IPS-18c (cell line): ENCODE results near the gene TUNAR.
A peak's percentile ranks its signal among the peaks of the same experiment; 100 is the strongest.

ENCODE experiments used
- H3K4me3 ChIP-seq: 2 replicates; pipeline ENCODE4 v1.7.0; 2013; ENCODE audit warnings: low read depth, mild to moderate bottlenecking, low read length, moderate library complexity; ENCODE audit not compliant: insufficient read depth
- H3K9me3 ChIP-seq: one replicate; pipeline ENCODE4 v1.6.1; 2013; ENCODE audit warnings: mild to moderate bottlenecking, low read length, moderate library complexity; ENCODE audit not compliant: control insufficient read depth, insufficient read depth

Gene TUNAR

DNA sequence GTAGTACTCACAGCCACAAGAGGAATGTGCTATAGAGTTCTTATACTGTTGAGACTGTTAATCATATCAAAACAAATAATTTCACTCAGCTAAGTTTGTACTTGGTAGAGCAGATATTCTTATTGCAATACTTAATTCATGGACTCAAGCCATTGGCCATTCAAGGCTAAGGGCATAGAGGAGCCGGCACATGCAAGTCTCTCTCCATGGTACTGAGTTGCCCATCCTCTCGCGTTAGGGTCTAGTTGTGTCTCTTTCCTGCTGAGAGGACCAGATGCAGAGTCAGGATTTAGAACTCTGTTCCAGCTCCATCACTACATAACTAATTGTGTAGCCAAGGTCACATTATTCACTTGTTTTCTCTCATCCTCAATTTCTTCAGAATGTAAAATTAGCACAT is 14.4 kb upstream of the TUNAR start:
- no peaks in the 10 kb centered on the region for H3K9me3 ChIP-seq

DNA sequence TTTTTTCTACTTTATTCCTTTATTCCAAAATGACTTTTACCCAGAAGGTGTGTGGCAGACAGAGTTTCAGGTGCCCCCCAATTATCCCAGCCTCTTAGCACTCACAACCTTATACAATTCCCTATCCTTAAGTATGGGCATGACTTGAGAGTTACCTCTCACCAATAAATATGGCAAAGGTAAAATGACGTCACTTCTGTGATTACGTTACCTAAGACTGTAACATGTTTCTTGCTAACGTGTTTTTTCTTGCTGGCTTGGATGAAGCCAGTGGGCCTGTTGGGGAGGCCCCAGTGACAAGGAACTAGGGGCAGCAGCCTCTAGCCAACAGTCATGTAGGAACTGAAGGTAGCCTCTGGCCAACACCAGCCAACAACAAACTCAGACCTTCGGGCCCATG is 13.3 kb upstream of the TUNAR start:
- Histone ChIP-seq H3K4me3 (no peak overlapping the region), H3K9me3 (no peaks in the 10 kb centered on the region)

More for the DNA sequence above, 14.4 kb upstream of the TUNAR start:
- H3K4me3 ChIP-seq: no peak overlapping the region

DNA sequence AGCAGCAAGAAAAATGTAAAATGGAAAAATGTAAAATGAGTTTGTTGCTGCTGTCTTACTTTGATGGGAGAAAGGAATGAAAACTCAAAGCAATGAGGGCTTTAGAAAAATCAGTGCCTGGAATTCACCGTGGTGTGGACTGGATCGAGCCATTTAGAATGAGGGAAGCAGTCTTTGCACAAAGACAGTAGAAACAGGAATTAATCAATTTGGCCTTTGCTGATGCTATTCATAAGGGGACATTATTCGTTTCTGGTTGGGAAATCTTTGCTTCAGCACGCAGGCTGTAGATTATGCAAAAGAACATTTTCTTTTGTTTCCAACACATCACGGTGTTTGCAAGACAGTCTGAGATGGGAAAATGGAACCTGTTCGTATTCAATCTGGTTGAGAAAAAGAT is 6.9 kb upstream of the TUNAR start:
- Histone ChIP-seq H3K4me3 (no peak overlapping the region), H3K9me3 (no peaks in the 10 kb centered on the region)

DNA sequence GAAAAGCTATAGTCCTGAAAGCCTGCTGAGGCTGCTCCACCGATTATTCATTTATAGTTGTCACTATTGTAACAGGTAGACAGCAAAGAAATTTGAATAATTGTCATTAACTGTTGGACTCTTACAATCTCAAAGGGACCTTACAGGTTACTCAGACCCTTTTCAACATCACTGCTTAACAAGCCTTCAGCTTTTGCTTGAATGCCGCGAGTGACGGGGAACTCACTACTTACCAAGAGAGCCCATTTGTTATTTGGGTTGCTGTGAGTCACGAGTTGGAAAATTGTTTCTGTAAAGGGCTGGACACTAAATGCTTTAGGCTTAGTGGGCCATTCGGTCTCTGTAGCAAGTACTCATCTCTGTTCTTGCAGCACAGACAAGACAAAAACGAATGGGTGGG is 5.9 kb upstream of the TUNAR start:
- H3K9me3 ChIP-seq: no peaks in the 10 kb centered on the region

DNA sequence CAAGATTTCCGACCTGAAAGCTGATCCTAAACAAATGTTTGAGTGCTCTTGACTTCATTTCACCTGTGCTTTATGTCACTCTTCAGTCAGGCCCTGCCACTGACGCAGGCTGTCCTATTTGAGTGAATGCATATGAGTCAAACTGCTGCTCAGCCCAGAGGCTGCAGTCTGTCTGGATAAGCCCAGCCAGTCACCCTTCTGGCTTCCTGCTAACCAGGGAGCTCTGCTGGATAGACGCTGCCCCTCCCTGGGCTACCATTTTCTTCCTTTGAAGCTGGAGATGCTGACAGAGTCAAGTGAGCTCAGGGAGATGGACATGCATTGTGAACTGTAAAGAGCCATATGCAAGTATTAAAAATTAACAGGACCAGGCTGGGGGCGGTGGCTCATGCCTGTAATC is 5.1 kb upstream of the TUNAR start:
- H3K4me3 ChIP-seq: no peak overlapping the region
- H3K9me3 ChIP-seq: no peaks in the 10 kb centered on the region

More for the DNA sequence above, 5.9 kb upstream of the TUNAR start:
- H3K4me3 ChIP-seq: no peak overlapping the region

DNA sequence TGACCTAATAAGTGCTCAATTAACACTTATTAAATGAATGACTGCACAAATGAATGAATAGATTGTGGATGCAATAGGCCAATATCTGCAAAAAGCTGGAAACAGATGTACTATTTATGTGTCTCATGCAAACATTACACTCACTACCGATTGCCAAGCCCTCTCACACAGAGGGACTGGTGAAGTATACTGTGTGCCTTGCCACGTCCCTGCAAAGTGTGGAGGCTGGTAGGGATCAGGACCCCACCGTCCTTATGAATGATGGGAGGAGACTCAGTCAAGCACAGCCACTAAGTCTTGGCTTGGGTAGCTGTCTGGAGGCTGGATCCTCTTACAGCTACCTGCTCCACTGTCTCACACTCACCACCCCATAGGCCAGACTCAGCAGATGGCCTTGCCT is 3.9 kb upstream of the TUNAR start:
- no peak overlapping the region for H3K4me3 ChIP-seq
- no peaks in the 10 kb centered on the region for H3K9me3 ChIP-seq

DNA sequence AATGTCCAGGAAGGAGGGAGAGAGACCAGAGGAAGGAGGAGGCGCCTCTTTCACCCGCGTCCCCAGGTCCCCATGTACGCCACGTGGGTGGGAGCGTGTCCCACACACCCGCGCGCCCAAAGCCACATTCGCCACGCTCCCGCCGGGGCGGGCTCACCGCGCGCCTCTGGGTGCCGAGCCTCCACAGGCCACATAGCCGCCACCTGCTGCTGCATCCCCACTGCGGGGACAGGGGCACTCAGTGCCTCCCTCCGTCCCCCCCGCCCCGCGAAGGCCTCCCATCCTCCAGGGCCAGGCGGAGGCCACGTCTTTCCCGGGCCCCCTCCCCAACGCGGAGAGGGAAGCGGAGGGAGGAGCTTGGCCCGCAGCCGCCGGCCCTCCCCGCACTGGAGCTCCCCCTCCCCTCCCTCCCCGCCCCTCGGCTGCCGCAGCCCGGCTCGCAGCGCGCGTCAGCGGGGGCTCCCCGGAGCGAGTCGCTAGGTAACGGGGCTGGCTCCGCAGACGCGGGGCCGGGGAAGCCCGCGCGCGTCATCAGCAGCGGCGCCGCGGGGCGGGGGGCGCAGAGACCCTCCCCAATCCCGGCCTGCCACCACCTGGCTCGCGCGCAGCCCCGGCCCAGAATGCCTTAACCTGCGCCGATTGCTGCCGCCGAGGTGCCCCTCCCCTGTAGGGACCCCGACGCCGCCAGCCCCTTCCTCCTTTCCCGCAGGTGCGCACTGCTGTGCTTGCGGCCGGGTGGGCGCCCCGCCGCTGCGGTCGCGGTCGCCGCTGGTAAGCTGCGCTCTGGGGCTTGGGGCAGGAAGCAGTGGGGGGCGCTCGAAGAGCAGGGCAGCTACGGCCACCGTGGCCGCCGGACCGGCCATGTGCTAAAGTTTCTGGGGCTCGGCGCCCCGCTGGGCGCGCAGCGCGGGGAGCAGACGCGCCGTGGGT is 536 bp upstream of the TUNAR start:
- Histone ChIP-seq H3K4me3 (peak overlapping the region; percentile 80), H3K9me3 (no peaks in the 10 kb centered on the region)

DNA sequence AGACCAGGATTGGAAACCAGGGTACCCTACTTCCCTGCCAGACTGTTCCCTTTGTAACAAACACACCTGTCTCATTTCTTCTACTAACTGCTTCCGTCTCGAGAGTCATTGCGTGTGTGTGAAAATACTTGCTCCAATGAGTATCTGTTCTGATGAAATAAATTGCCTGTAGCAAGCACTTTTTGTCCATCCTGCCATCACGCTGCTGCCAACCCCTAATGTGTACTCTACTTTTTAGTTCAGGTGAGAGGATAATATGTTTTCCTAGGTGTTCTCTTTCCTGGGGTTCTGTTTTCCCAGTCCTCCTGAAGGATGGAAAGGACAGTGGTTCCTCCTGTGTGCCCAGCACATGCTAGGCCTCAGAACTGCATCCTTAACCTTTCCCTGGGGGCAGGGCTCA is 1.0 kb downstream of the TUNAR start:
- Histone ChIP-seq H3K9me3 (no peaks in the 10 kb centered on the region), H3K4me3 (peak overlapping the region; percentile 80)

DNA sequence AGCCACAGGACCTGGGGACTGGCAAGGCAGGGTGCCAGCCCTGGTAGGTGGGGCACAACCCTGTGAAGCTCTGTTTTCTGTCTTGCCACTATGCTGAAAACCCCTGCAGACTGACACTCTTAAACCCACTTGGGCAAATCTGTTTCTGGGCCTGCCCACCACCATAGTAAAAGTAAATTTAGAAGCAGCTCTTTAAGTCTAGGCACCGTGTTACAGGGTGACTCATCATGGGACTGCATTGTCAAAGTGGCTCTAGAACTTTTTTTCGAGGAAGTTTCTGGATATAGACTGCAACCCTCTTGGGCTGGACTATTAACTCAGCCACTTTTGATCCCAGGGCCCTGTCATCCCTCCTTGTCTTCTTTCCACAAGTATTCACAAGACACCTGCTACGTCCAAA is 7.7 kb downstream of the TUNAR start:
- Histone ChIP-seq H3K4me3 (no peak overlapping the region), H3K9me3 (no peaks in the 10 kb centered on the region)

DNA sequence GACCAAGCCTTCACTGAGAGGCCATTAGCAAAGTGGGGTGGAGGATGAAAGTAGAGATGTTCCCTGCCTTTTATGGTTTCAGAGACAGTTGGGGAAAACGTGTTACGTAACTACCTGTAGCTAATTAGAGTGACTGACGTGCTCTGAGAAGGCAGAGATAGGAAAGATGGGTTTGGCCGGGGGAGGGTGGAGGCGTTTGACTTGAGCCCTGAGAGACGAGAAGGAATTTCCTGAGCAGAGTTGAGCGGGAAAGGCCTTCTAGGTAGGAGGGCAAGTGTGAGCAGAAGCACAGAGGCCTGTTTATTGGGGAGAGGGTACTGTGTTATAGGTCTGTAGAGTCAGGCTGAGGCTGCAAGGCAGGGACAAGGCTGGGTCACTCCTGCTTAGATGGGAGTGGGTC is 8.6 kb downstream of the TUNAR start:
- H3K4me3 ChIP-seq: no peak overlapping the region
- no peaks in the 10 kb centered on the region for H3K9me3 ChIP-seq

DNA sequence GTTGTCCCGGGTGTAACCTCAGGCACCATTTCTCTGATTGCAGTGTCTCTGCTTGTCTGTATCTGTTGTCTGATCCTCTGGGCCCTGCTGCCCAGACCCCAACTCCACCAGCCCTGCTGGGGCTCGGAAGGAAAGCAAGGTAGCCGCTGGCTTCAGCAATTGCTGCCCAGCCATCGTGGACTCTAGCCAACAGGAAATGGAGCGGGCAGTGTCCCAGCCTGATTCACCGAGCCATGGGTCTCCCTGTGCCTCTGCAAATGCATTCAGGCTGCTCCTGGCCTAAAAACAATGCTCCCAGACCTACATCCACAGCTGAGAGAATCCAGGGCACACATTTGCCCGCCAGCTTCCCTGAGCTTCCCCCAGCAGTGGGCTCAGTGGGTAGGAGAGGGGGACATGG is 9.2 kb downstream of the TUNAR start:
- no peak overlapping the region for H3K4me3 ChIP-seq
- H3K9me3 ChIP-seq: no peaks in the 10 kb centered on the region

DNA sequence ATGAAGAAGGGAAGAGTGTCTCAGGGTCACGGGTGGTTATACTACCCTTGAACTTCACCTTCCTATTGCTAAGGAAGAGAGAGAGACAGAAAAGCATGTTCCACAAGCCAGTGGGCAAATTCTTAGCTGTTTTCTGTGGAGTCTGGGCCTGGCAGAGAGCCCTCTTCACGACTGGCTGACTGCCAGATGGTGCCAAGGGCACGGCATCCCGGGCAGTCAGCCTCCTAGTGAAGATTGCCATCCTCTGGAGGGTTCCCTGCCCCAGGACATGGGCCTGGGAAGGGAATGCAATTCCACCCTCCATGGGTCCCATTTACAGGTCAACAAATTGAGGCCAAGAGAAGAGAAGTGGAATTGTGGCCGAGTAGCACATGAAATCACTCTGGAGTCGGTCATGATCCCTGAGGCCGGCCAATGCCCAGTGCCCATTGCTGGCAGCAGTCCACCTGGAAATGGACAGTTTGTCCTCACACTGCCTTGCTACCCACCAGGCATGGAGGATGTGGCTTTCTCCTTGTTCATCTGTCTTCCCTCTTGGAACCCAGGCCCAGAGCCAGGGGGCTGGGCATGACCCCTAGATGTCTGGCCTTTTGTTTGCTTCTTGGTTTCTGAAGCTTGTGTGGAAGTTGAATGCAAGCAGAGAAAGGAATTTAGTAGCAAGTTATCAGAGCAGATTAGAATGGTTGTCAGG is 9.9 kb downstream of the TUNAR start:
- Histone ChIP-seq H3K4me3 (no peak overlapping the region), H3K9me3 (no peaks in the 10 kb centered on the region)

DNA sequence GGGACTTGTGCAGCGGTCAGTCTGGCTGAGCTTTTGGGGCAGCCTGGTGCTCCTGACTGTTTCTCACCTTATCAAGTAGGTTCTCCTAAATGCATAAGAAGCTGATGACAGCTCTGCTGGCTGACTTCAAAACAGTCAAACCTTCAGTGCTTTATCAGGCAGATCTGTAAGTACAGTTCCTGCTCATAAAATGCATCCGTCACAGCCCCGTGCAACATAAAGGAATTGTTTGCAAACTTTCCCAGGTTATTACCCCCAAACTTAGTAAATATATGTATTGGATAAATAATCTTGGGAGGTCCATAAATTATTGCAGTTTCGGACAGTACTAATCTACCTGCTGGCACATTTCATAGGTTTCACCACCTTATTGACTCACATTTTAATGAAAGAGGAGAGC is 10.7 kb downstream of the TUNAR start:
- Histone ChIP-seq H3K4me3 (no peak overlapping the region), H3K9me3 (no peaks in the 10 kb centered on the region)

DNA sequence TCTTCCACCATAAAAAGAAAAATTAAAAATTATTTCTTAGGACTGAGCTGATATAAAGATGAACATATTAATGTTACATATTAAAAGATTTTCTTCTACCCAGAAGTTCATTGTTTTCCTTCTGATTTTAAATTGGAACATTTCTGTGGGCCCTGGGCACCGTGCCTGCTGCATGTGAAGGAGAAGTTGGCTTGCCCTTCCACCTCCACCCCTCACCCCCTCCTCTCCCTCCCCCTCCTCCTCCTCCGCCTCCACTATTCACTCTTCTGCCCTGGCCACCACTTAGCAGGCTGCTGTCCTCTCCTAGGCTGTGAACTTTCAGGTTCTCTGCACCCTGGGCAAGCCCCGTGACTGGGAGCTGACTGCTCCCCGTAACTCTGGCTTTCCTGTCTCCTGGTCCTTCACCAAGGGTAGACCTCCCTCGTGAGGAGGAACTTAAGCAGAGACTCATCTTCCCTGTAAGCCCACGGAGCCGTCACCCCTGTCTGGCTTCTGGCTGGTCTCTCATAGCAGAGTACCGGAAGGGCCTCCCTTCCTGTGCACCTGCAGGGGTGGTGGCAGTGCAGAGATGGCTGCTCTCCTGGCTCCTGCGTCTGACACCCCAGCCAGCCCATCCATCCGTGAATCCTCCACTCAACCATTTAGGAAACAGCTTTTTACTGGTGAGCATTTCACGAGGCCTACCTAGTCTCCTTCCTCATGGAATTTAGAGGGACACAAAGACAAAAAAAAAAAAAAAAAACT is 12.8 kb downstream of the TUNAR start:
- Histone ChIP-seq H3K9me3 (no peaks in the 10 kb centered on the region), H3K4me3 (no peak overlapping the region)

DNA sequence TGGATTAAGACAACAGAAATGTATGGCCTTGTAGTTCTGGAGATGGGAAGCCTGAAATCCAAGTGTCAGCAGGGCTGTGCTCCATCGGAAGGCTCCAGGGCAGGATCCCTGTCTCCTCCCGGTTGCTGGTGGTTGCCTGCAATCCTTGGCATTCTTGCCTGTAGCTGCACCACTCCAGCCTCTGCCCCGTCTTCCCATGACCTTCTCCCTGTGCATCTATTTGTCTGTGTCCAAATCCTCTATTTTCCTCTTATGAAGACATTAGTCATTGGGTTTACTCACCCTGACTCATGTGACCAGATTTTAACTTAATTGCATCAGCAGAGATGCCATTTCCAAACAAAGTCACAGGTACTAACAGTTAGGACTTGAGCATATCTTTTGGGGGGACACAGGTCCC is 15.1 kb downstream of the TUNAR start:
- Histone ChIP-seq H3K9me3 (no peaks in the 10 kb centered on the region), H3K4me3 (no peak overlapping the region)

DNA sequence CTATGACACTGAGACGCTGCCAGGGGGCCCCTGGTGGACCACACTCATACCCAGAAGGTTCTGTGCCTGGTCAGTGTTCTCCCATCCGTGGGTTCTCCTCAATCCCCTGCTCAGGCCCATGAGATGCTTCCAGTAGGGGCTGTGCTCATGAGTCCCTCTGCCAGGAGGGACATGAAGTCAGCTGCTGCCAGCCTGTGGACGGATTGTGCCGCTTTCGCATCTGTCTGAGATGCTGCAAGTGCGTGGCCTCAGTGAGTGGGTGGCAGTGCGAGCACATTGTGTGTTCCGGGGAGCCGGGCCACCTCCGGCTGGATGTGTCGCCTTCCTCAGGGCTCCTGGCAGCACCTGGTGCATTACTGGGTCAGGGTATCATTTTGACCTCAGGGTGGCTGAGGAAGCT is 15.5 kb downstream of the TUNAR start:
- Histone ChIP-seq H3K4me3 (no peak overlapping the region), H3K9me3 (no peaks in the 10 kb centered on the region)

DNA sequence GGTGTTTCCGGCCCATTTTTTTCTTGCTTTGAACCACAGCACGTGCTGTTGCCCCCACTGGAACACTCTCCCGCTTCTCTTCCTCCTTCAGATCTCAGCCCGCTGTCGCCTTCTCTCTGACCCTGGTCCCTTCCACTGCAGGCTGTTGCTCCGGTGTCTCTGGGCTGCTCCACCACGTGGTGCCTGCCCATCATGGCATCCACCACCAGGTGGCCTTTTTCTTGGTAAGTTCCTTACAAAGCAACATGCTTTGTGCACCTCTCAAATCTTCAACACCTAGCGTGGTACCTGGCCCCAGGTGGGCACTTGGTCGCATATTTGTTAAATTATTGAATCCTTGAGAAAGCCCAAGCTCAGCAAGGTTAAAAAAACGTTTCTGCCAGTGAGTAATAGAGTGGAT is 19.1 kb downstream of the TUNAR start:
- no peak overlapping the region for H3K4me3 ChIP-seq
- H3K9me3 ChIP-seq: no peaks in the 10 kb centered on the region
